Aorta (tissue), 5 donors: ENCODE measurements around the gene KANK4. TPM values are rescaled to one million over a fixed set of nuclear protein-coding genes. Genes with fewer than 3 reads are reported as not detected.

Source experiments
- ATAC-seq: fragments of 200-7000 bp; cut with Tn5 transposase; one replicate; pipeline ENCODE4 v1.9.1; 2022; ENCODE audit warnings: moderate library complexity; ENCODE audit not compliant: low FRiP score
- DNase-seq, 2 donors: peaks; one replicate each; pipeline ENCODE4 v3.0.0-alpha.2; 2020
- H3K27ac ChIP-seq, 2 donors: one replicate each; pipeline ENCODE4 v1.5.1; 2013; ENCODE audit warnings: low read length in 2 of 2, mild to moderate bottlenecking in 2 of 2, moderate library complexity in 2 of 2, control low read depth in 1 of 2, inconsistent platforms in 1 of 2, low read depth in 1 of 2
- H3K27me3 ChIP-seq, 2 donors: one replicate each; pipeline ENCODE4 v1.6.1; 2013; ENCODE audit warnings: control low read depth in 1 of 2, low read length in 1 of 2, mild to moderate bottlenecking in 1 of 2, moderate library complexity in 1 of 2; ENCODE audit not compliant: insufficient read depth in 2 of 2, control insufficient read depth in 1 of 2
- H3K36me3 ChIP-seq, 2 donors: one replicate each; pipeline ENCODE4 v1.6.1; 2013; ENCODE audit warnings: control low read depth in 1 of 2, low read length in 1 of 2, mild to moderate bottlenecking in 1 of 2; ENCODE audit not compliant: insufficient read depth in 2 of 2, control insufficient read depth in 1 of 2
- H3K4me1 ChIP-seq, 2 donors: one replicate each; pipeline ENCODE4 v1.6.1; 2013; ENCODE audit warnings: low read length in 2 of 2, control low read depth in 1 of 2, mild to moderate bottlenecking in 1 of 2, moderate library complexity in 1 of 2; ENCODE audit not compliant: insufficient read depth in 2 of 2, control insufficient read depth in 1 of 2
- H3K4me3 ChIP-seq, 2 donors: one replicate each; pipeline ENCODE4 v1.5.1; 2013; ENCODE audit warnings: low read length in 2 of 2, control low read depth in 1 of 2, mild to moderate bottlenecking in 1 of 2
- H3K9me3 ChIP-seq: one replicate; pipeline ENCODE4 v1.6.1; 2013; ENCODE audit warnings: mild to moderate bottlenecking, low read length; ENCODE audit not compliant: control insufficient read depth
- WGBS, 2 donors: extraction: QIAGEN DNeasy Blood & Tissue Kit; methylation state at CpG; one replicate each; pipeline ENCODE4 v1.1.7; 2013; 5-methylcytosine and 5-hydroxymethylcytosine counted together
- intact Hi-C, 2 donors: fragments of 100-400 bp; cut with DNase I; formaldehyde crosslinking; loops; one replicate each; pipeline versions ENCODE4 v1.14.2 to v1.15.0; 2022
- polyA plus RNA-seq, 2 donors: library from polyadenylated mRNA; stranded (reverse); fragments of 200-250 nt; gene quantifications; one replicate each; pipeline ENCODE4 v1.2.3, GENCODE V29; 2013
- total RNA-seq, 2 donors: library from RNA; stranded (reverse); fragmentation: NEBNext Ultra II Directional; extraction: Animal tissue kit (Norgen Biotek cat#: 25700); gene quantifications; one replicate each; pipeline ENCODE4 v1.2.1, GENCODE V29; 2021
- donor health status: healthy with polysubstance abuse.
- donor health status: Bipolar disorder and iron deficiency.
- donor health status: DM: no; HTN: no; CAD: no.
- donor health status: DM: no; HTN: no; CAD: no.
- donor health status: DM: yes; HTN: yes; CAD: no.

The KANK4 gene
- total and polyA plus RNA-seq, 4 donors, result 0.13 to 0.66 (median 0.42) TPM; not detected in 1

- Histone ChIP-seq H3K36me3 (no peaks in the 10 kb centered on the region), H3K27me3 (no peaks in the 10 kb centered on the region), H3K4me3 (no peak overlapping the region), H3K27ac (no peak overlapping the region), H3K4me1 (no peaks in the 10 kb centered on the region), H3K9me3 (peaks cover 5% of the 10 kb centered on the region)
- ATAC-seq, result peak; percentile 5
- DNase-seq, result no peak
- intact Hi-C loops, result no loop called here
- WGBS, 2 donors, result 84 to 86% methylated on average over 14 of the region's 14 CpGs
Observed at GRCh38 chr1:62274496-62275485, 44.4 kb downstream of the KANK4 start.

GRCh38 chr1:62273953-62274352, 45.3 kb downstream of the KANK4 start:
- DNase-seq, result no peak
- Histone ChIP-seq H3K36me3 (no peaks in the 10 kb centered on the region), H3K27ac (no peak overlapping the region)

GRCh38 chr1:62271948-62272728, 47.1 kb downstream of the KANK4 start:
- no peaks in the 10 kb centered on the region for H3K4me1 ChIP-seq
- ATAC-seq (no peak), DNase-seq (no peak)
- intact Hi-C loops, result no loop called here
- no peaks in the 10 kb centered on the region for H3K27me3 ChIP-seq
- no peak overlapping the region for H3K4me3 ChIP-seq
- no peaks in the 10 kb centered on the region for H3K9me3 ChIP-seq
- no peak overlapping the region for H3K27ac ChIP-seq
- H3K36me3 ChIP-seq, result no peaks in the 10 kb centered on the region
- 76 to 78% methylated on average over 13 of the region's 13 CpGs for WGBS, 2 donors

More at GRCh38 chr1:62273953-62274352, 45.3 kb downstream of the KANK4 start:
- 98% methylated on average over 7 of the region's 7 CpGs for WGBS, 2 donors
- ATAC-seq, result no peak
- Histone ChIP-seq H3K27me3 (no peaks in the 10 kb centered on the region), H3K9me3 (peaks cover 3% of the 10 kb centered on the region), H3K4me1 (no peaks in the 10 kb centered on the region), H3K4me3 (no peak overlapping the region)
- intact Hi-C loops, result no loop called here

- no peak for ATAC-seq
Observed at GRCh38 chr1:62271134-62271533, 48.1 kb downstream of the KANK4 start.

GRCh38 chr1:62269851-62270495, 49.3 kb downstream of the KANK4 start:
- DNase-seq, result no peak
- H3K4me1 ChIP-seq, result no peaks in the 10 kb centered on the region
- no peak overlapping the region for H3K27ac ChIP-seq
- ATAC-seq, result no peak
- H3K36me3 ChIP-seq, result no peaks in the 10 kb centered on the region
- 89 to 90% methylated on average over 9 of the region's 9 CpGs for WGBS, 2 donors
- H3K4me3 ChIP-seq, result no peak overlapping the region
- intact Hi-C loops, result no loop called here
- H3K27me3 ChIP-seq, result no peaks in the 10 kb centered on the region
- no peaks in the 10 kb centered on the region for H3K9me3 ChIP-seq

More at GRCh38 chr1:62271134-62271533, 48.1 kb downstream of the KANK4 start:
- DNase-seq, result no peak
- intact Hi-C loops, result no loop called here
- Histone ChIP-seq H3K9me3 (no peaks in the 10 kb centered on the region), H3K36me3 (no peaks in the 10 kb centered on the region), H3K27me3 (no peaks in the 10 kb centered on the region), H3K27ac (no peak overlapping the region), H3K4me3 (no peak overlapping the region), H3K4me1 (no peaks in the 10 kb centered on the region)
- 61 to 64% methylated on average over 7 of the region's 7 CpGs for WGBS, 2 donors

- no peaks in the 10 kb centered on the region for H3K4me1 ChIP-seq
- H3K27me3 ChIP-seq, result no peaks in the 10 kb centered on the region
- no peaks in the 10 kb centered on the region for H3K36me3 ChIP-seq
- no peak overlapping the region for H3K27ac ChIP-seq
- H3K4me3 ChIP-seq, result no peak overlapping the region
- 99 to 100% methylated on average over 1 of the region's 1 CpG for WGBS, 2 donors
- intact Hi-C loops, result no loop called here
- ATAC-seq (no peak), DNase-seq (no peak)
- no peaks in the 10 kb centered on the region for H3K9me3 ChIP-seq
Observed at GRCh38 chr1:62269439-62269838, 49.8 kb downstream of the KANK4 start.

GRCh38 chr1:62268315-62268714, 50.9 kb downstream of the KANK4 start:
- H3K36me3 ChIP-seq, result no peaks in the 10 kb centered on the region
- ATAC-seq (no peak), DNase-seq (no peak)
- WGBS, 2 donors, result 89 to 91% methylated on average over 8 of the region's 8 CpGs
- H3K27ac ChIP-seq, result no peak overlapping the region
- no peaks in the 10 kb centered on the region for H3K27me3 ChIP-seq
- no peaks in the 10 kb centered on the region for H3K4me1 ChIP-seq
- H3K9me3 ChIP-seq, result no peaks in the 10 kb centered on the region
- intact Hi-C loops, result no loop called here
- H3K4me3 ChIP-seq, result no peak overlapping the region
